Left lung (tissue), 10 donors: ENCODE results near the gene IGSF1. TPM values are rescaled to one million over a fixed set of nuclear protein-coding genes. Genes with fewer than 3 reads are reported as not detected.

Source experiments
- ATAC-seq: fragments of 200-7000 bp; cut with Tn5 transposase; one replicate; pipeline ENCODE4 v1.9.1; 2020; ENCODE audit warnings: moderate library complexity
- DNase-seq, 4 donors: peaks; one replicate each; pipeline ENCODE4 v3.0.0-alpha.2; 2013 to 2020
- H3K27ac ChIP-seq, 2 donors: fragments of 200-600 bp; sonication (generic) in 1 of 2; one replicate each; pipeline versions ENCODE4 v1.5.0 to v1.8.0; 2020 to 2021
- H3K27me3 ChIP-seq, 2 donors: fragments of 200-600 bp; sonication (generic) in 1 of 2; one replicate each; pipeline versions ENCODE4 v1.5.0 to v1.8.0; 2020 to 2021
- H3K36me3 ChIP-seq, 2 donors: fragments of 200-600 bp; sonication (generic) in 1 of 2; one replicate each; pipeline versions ENCODE4 v1.5.0 to v1.8.0; 2020 to 2021
- H3K4me1 ChIP-seq, 2 donors: fragments of 200-600 bp; one replicate each; pipeline ENCODE4 v1.8.0; 2021
- H3K4me3 ChIP-seq, 2 donors: fragments of 200-600 bp; sonication (generic) in 1 of 2; one replicate each; pipeline versions ENCODE4 v1.5.0 to v1.8.0; 2020 to 2021; ENCODE audit warnings: mild to moderate bottlenecking in 1 of 2
- H3K9me3 ChIP-seq, 2 donors: fragments of 200-600 bp; sonication (generic) in 1 of 2; one replicate each; pipeline versions ENCODE4 v1.5.0 to v1.8.0; 2020 to 2021
- intact Hi-C, 2 donors: fragments of 100-400 bp; cut with DNase I; formaldehyde crosslinking; loops; one replicate each; pipeline versions ENCODE4 v1.11.2 to v1.14.2; 2022
- polyA plus RNA-seq, 6 donors: library from polyadenylated mRNA; unstranded; fragments of 120-200 nt; gene quantifications; one replicate each; pipeline ENCODE4 v1.2.1, GENCODE V29; 2013; ENCODE audit not compliant: insufficient read length in 6 of 6
- total RNA-seq, 2 donors: library from RNA; stranded (reverse); fragmentation: NEBNext Ultra II Directional; extraction: Animal tissue kit (Norgen Biotek cat#: 25700); gene quantifications; one replicate each; pipeline ENCODE4 v1.2.1, GENCODE V29; 2021
- TF ChIP-seq, protein P1 (sequence below), 2 donors: fragments of 200-600 bp; sonication (generic) in 1 of 2; IDR thresholded peaks; one replicate each; pipeline versions ENCODE4 v1.5.0 to v1.8.0; 2021; ENCODE audit warnings: antibody characterized with exemption in 2 of 2
- donor health status: DM: no; HTN: yes; CAD: no.
- donor health status: DM: no; HTN: no; CAD: no.

IGSF1 gene
- total and polyA plus RNA-seq, 8 donors, result 12.4 to 21.7 (median 16.0) TPM; not detected in 2

- TF ChIP-seq, protein P1, sequence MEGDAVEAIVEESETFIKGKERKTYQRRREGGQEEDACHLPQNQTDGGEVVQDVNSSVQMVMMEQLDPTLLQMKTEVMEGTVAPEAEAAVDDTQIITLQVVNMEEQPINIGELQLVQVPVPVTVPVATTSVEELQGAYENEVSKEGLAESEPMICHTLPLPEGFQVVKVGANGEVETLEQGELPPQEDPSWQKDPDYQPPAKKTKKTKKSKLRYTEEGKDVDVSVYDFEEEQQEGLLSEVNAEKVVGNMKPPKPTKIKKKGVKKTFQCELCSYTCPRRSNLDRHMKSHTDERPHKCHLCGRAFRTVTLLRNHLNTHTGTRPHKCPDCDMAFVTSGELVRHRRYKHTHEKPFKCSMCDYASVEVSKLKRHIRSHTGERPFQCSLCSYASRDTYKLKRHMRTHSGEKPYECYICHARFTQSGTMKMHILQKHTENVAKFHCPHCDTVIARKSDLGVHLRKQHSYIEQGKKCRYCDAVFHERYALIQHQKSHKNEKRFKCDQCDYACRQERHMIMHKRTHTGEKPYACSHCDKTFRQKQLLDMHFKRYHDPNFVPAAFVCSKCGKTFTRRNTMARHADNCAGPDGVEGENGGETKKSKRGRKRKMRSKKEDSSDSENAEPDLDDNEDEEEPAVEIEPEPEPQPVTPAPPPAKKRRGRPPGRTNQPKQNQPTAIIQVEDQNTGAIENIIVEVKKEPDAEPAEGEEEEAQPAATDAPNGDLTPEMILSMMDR (IDR thresholded peaks at IDR 0.05), result no peak
- H3K36me3 ChIP-seq, result no peaks in the 10 kb centered on the region
- H3K4me3 ChIP-seq, result no peak overlapping the region
- H3K4me1 ChIP-seq, result no peaks in the 10 kb centered on the region
- no peak for ATAC-seq
- no peaks in the 10 kb centered on the region for H3K9me3 ChIP-seq
- no peaks in the 10 kb centered on the region for H3K27me3 ChIP-seq
- intact Hi-C loops, result no loop called here
- no peak for DNase-seq
- no peak overlapping the region for H3K27ac ChIP-seq
Observed at GRCh38 chrX:131225078-131225477, 64.0 kb downstream of the IGSF1 start.

Other genes starting within 250 kb of the IGSF1 start
- not detected for gene ARHGAP36, start 231.0 kb downstream of the IGSF1 start, total RNA-seq
- under 1 TPM; 0.10 to 0.26 (median 0.14) TPM for gene ARHGAP36, start 231.0 kb downstream of the IGSF1 start, polyA plus RNA-seq